HepG2 (cell line): ENCODE measurements around the gene RANBP3. TPM values are rescaled to one million over a fixed set of nuclear protein-coding genes. Genes with fewer than 3 reads are reported as not detected.

ENCODE experiments used
- AHR ChIP-seq: IDR thresholded peaks from 2 replicates; pipeline ENCODE4 v1.6.1; 2018; ENCODE audit warnings: missing genetic modification reagents, missing compliant biosample characterization
- HNF4A ChIP-seq: sonication (generic); formaldehyde crosslinking; IDR thresholded peaks from 2 replicates; pipeline ENCODE4 v1.4.0; 2020; ENCODE audit warnings: missing genetic modification reagents
- KDM2A ChIP-seq: sonication (generic); formaldehyde crosslinking; IDR thresholded peaks from 2 replicates; pipeline ENCODE4 v1.4.0; 2020; ENCODE audit warnings: low read depth, missing genetic modification reagents, borderline replicate concordance
- MIER3 ChIP-seq: IDR thresholded peaks from 2 replicates; pipeline ENCODE4 v1.6.1; 2016; ENCODE audit warnings: missing compliant biosample characterization, borderline replicate concordance
- NFKBIZ ChIP-seq: IDR thresholded peaks from 2 replicates; pipeline ENCODE4 v1.6.1; 2018; ENCODE audit warnings: missing genetic modification reagents, missing compliant biosample characterization
- SP1 ChIP-seq, 2 experiments: fragments of 450-650 bp in 1 of 2; sonication (generic) in 1 of 2; formaldehyde crosslinking in 1 of 2; IDR thresholded peaks; 2 replicates each; pipeline versions ENCODE4 v1.4.0 to v1.6.1; 2016 to 2020; ENCODE audit warnings: missing genetic modification reagents in 1 of 2
- TAF15 ChIP-seq: fragments of 200-400 bp; formaldehyde crosslinking; IDR thresholded peaks from one replicate; pipeline ENCODE4 v1.6.1; 2018; ENCODE audit warnings: mild to moderate bottlenecking, low read depth, low read length; ENCODE audit not compliant: poor library complexity, severe bottlenecking
- ZBTB7B ChIP-seq: sonication (generic); formaldehyde crosslinking; IDR thresholded peaks from 2 replicates; pipeline ENCODE4 v1.4.0; 2020; ENCODE audit warnings: missing genetic modification reagents
- ZFP41 ChIP-seq: sonication (generic); formaldehyde crosslinking; IDR thresholded peaks from 2 replicates; pipeline ENCODE4 v1.4.0; 2020; ENCODE audit warnings: mild to moderate bottlenecking, missing genetic modification reagents, borderline replicate concordance
- ZMYM4 ChIP-seq: sonication (generic); formaldehyde crosslinking; IDR thresholded peaks from 2 replicates; pipeline ENCODE4 v1.8.1; 2023; ENCODE audit warnings: mild to moderate bottlenecking, missing genetic modification reagents
- ZNF282 ChIP-seq: fragments of 450-650 bp; IDR thresholded peaks from 2 replicates; pipeline ENCODE4 v1.6.1; 2018; ENCODE audit not compliant: partially characterized antibody
- ZNF3 ChIP-seq: IDR thresholded peaks from 2 replicates; pipeline ENCODE4 v1.7.0; 2017; ENCODE audit warnings: inconsistent platforms
- ZNF383 ChIP-seq: sonication (generic); formaldehyde crosslinking; IDR thresholded peaks from 2 replicates; pipeline ENCODE4 v1.4.0; 2020; ENCODE audit warnings: missing genetic modification reagents, mild to moderate bottlenecking, borderline replicate concordance
- ZNF569 ChIP-seq: sonication (generic); formaldehyde crosslinking; IDR thresholded peaks from 2 replicates; pipeline ENCODE4 v1.5.0; 2020; ENCODE audit warnings: mild to moderate bottlenecking, missing genetic modification reagents, moderate library complexity, borderline replicate concordance
- ZNF605 ChIP-seq: sonication (generic); formaldehyde crosslinking; IDR thresholded peaks from 2 replicates; pipeline ENCODE4 v1.8.0; 2022; ENCODE audit warnings: mild to moderate bottlenecking, missing genetic modification reagents
- ZNF768 ChIP-seq: sonication (generic); formaldehyde crosslinking; IDR thresholded peaks from 2 replicates; pipeline ENCODE4 v1.4.0; 2020; ENCODE audit warnings: missing genetic modification reagents
- ZNF772 ChIP-seq: sonication (generic); formaldehyde crosslinking; IDR thresholded peaks from 2 replicates; pipeline ENCODE4 v1.5.0; 2020; ENCODE audit warnings: mild to moderate bottlenecking, missing genetic modification reagents
- polyA plus RNA-seq, 8 experiments: library from polyadenylated mRNA; depleted of rRNA in 3 of 8; stranded (reverse) in 7 of 8; unstranded in 1 of 8; fragments of >200 nt; fragmentation: Illumina TruSeq in 4 of 8; extraction: Trizol in 4 of 8; gene quantifications; 2 replicates each; pipeline versions ENCODE4 v1.2.1 to v1.2.3, GENCODE V29; 2011 to 2016; ENCODE audit warnings: low read depth in 4 of 8, missing spikeins in 1 of 8, mixed read lengths in 1 of 8; ENCODE audit not compliant: insufficient read depth in 1 of 8
- total RNA-seq, 5 experiments: library from RNA; depleted of rRNA; stranded (reverse); fragments of >200 nt; fragmentation: Illumina TruSeq; extraction: Trizol; gene quantifications; 2 replicates each; pipeline ENCODE4 v1.2.3, GENCODE V29; 2016; ENCODE audit warnings: low read depth in 1 of 5
- TF ChIP-seq, protein P1 (sequence below), 2 experiments: sonication (generic) in 1 of 2; formaldehyde crosslinking in 1 of 2; IDR thresholded peaks; 2 replicates each; pipeline versions ENCODE4 v1.6.1 to v1.9.0; 2014 to 2022; ENCODE audit warnings: antibody characterized with exemption in 1 of 2, borderline replicate concordance in 1 of 2, inconsistent platforms in 1 of 2, low read depth in 1 of 2, missing genetic modification reagents in 1 of 2
- TF ChIP-seq, protein P2 (sequence below): sonication (generic); formaldehyde crosslinking; conservative IDR thresholded peaks from 2 replicates; pipeline ENCODE4 v1.4.0; 2020; ENCODE audit warnings: missing genetic modification reagents

The RANBP3 gene
- total and polyA plus RNA-seq, 2 of the 13 experiments (the other 11 are each of a cell fraction or from before 2014, with no cell fraction given), result 39.5 to 149 TPM

- TF ChIP-seq, protein P1, sequence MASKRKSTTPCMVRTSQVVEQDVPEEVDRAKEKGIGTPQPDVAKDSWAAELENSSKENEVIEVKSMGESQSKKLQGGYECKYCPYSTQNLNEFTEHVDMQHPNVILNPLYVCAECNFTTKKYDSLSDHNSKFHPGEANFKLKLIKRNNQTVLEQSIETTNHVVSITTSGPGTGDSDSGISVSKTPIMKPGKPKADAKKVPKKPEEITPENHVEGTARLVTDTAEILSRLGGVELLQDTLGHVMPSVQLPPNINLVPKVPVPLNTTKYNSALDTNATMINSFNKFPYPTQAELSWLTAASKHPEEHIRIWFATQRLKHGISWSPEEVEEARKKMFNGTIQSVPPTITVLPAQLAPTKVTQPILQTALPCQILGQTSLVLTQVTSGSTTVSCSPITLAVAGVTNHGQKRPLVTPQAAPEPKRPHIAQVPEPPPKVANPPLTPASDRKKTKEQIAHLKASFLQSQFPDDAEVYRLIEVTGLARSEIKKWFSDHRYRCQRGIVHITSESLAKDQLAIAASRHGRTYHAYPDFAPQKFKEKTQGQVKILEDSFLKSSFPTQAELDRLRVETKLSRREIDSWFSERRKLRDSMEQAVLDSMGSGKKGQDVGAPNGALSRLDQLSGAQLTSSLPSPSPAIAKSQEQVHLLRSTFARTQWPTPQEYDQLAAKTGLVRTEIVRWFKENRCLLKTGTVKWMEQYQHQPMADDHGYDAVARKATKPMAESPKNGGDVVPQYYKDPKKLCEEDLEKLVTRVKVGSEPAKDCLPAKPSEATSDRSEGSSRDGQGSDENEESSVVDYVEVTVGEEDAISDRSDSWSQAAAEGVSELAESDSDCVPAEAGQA (IDR thresholded peaks at IDR 0.05; ENCODE audit: low read depth), result peak; percentile 68; the same call in 1 of the 2 replicates
- TF ChIP-seq, protein P1 (CRISPR knock-in tag; IDR thresholded peaks at IDR 0.05; ENCODE audit: borderline replicate concordance), result peak; percentile 100
- peak; percentile 91 for TF ChIP-seq KDM2A
- TF ChIP-seq ZFP41, result peak; percentile 100
- peak; percentile 95 for TF ChIP-seq ZMYM4
- peak; percentile 98; the same call in 1 of the 2 replicates for TF ChIP-seq ZNF569
- TF ChIP-seq SP1 (IDR thresholded peaks at IDR 0.05), result no peak
- TF ChIP-seq SP1 (CRISPR knock-in tag; IDR thresholded peaks at IDR 0.05), result peak; percentile 91
- peak; percentile 97 for TF ChIP-seq ZBTB7B
- TF ChIP-seq NFKBIZ, result peak; percentile 99
- TF ChIP-seq ZNF383 (CRISPR knock-in tag), result peak; percentile 99
- no peak for TF ChIP-seq ZNF282
- no peak for TF ChIP-seq TAF15
- no peak for TF ChIP-seq ZNF3 (CRISPR knock-in tag)
- TF ChIP-seq, protein P2, sequence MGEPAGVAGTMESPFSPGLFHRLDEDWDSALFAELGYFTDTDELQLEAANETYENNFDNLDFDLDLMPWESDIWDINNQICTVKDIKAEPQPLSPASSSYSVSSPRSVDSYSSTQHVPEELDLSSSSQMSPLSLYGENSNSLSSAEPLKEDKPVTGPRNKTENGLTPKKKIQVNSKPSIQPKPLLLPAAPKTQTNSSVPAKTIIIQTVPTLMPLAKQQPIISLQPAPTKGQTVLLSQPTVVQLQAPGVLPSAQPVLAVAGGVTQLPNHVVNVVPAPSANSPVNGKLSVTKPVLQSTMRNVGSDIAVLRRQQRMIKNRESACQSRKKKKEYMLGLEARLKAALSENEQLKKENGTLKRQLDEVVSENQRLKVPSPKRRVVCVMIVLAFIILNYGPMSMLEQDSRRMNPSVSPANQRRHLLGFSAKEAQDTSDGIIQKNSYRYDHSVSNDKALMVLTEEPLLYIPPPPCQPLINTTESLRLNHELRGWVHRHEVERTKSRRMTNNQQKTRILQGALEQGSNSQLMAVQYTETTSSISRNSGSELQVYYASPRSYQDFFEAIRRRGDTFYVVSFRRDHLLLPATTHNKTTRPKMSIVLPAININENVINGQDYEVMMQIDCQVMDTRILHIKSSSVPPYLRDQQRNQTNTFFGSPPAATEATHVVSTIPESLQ, result peak; percentile 100
- peak; percentile 94 for TF ChIP-seq MIER3
- peak; percentile 100 for TF ChIP-seq ZNF772
- TF ChIP-seq HNF4A, result peak; percentile 44; the same call in 1 of the 2 replicates
- TF ChIP-seq ZNF605 (CRISPR knock-in tag), result peak; percentile 100
- peak; percentile 99 for TF ChIP-seq AHR (CRISPR knock-in tag)
- peak; percentile 86 for TF ChIP-seq ZNF768 (CRISPR knock-in tag)
Measured at GRCh38 chr19:5977785-5978605, at the start of gene RANBP3 (continued).
